Testis (tissue), 2 donors: Measurements from ENCODE around the gene ZBTB39.

Experiments
- CTCF ChIP-seq, 3 experiments: fragments of 450-650 bp in 2 of 3; fragments of 200-600 bp in 1 of 3; sonication (generic) in 1 of 3; IDR thresholded peaks; one replicate each; pipeline ENCODE4 v1.5.1; 2016 to 2019; ENCODE audit warnings: antibody characterized with exemption in 3 of 3, mild to moderate bottlenecking in 2 of 3, moderate library complexity in 1 of 3
- POLR2A ChIP-seq: fragments of 450-650 bp; IDR thresholded peaks from one replicate; pipeline ENCODE4 v1.6.1; 2017; ENCODE audit warnings: antibody characterized with exemption, mild to moderate bottlenecking, moderate library complexity

DNA sequence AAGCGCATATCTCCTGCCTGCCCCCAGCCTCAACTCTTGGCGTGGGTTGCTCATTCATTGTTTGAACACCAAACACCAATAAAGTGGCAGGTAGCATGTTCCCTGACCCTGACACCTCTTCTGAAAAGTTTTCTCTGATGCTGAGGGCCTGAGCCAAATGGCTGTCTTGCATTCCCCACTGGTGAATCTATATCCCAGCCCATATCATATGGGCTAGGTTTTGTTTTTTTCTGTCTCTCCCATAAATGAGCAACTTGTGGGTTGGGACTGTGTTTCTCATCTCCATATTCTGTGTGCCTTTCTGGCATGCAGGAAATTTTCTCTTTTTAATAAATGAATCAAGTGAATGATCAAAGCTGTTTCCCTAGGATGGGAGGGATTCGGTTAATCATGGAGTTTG, 38.5 kb upstream of the ZBTB39 start:
- TF ChIP-seq CTCF (IDR thresholded peaks at IDR 0.05) (no peak), POLR2A (no peak)
